ENCODE measurements around the gene TCF19.

Gene TCF19

GRCh38 chr6:31170987-31171671, 12.7 kb downstream of the TCF19 start:
- WGBS (ENCODE audit: insufficient coverage, insufficient read length): no CpG with 5 or more reads among the region's 10 CpGs
- DNase-seq (ENCODE audit: low read depth, low spot score): no peak
- H3K36me3 ChIP-seq (ENCODE audit: control insufficient read depth, insufficient read depth, low read length): no peaks in the 10 kb centered on the region; the same call in 1 of the 2 replicates
- no peaks in the 10 kb centered on the region for H3K9me3 ChIP-seq (ENCODE audit: control insufficient read depth, insufficient read depth, low read length)
- no peaks in the 10 kb centered on the region for H3K27me3 ChIP-seq (ENCODE audit: control insufficient read depth, insufficient read depth, low read length)
- no peak overlapping the region for H3K4me3 ChIP-seq (ENCODE audit: low read length)
- H3K27ac ChIP-seq (ENCODE audit: low read length): peak overlapping the region; percentile 41
- H3K4me1 ChIP-seq (ENCODE audit: control insufficient read depth, insufficient read depth, low read length): peaks cover 8% of the 10 kb centered on the region

GRCh38 chr6:31171931-31172905, 13.8 kb downstream of the TCF19 start:
- Histone ChIP-seq H3K9me3 (ENCODE audit: control insufficient read depth, insufficient read depth, low read length) (no peaks in the 10 kb centered on the region), H3K27ac (ENCODE audit: low read length) (peak overlapping the region; percentile 53), H3K4me3 (ENCODE audit: low read length) (peak overlapping the region; percentile 17; the same call in 1 of the 2 replicates), H3K4me1 (ENCODE audit: control insufficient read depth, insufficient read depth, low read length) (peaks cover 8% of the 10 kb centered on the region), H3K36me3 (ENCODE audit: control insufficient read depth, insufficient read depth, low read length) (no peaks in the 10 kb centered on the region), H3K27me3 (ENCODE audit: control insufficient read depth, insufficient read depth, low read length) (no peaks in the 10 kb centered on the region)
- WGBS (ENCODE audit: insufficient coverage, insufficient read length): no CpG with 5 or more reads among the region's 16 CpGs
- DNase-seq (ENCODE audit: low read depth, low spot score): peak; percentile 98

GRCh38 chr6:31172973-31173384, 14.6 kb downstream of the TCF19 start:
- peak; percentile 96 for DNase-seq (ENCODE audit: low read depth, low spot score)
- Histone ChIP-seq H3K4me3 (ENCODE audit: low read length) (peak overlapping the region; percentile 17; the same call in 1 of the 2 replicates), H3K36me3 (ENCODE audit: control insufficient read depth, insufficient read depth, low read length) (no peaks in the 10 kb centered on the region), H3K4me1 (ENCODE audit: control insufficient read depth, insufficient read depth, low read length) (peaks cover 8% of the 10 kb centered on the region), H3K27ac (ENCODE audit: low read length) (peak overlapping the region; percentile 53), H3K27me3 (ENCODE audit: control insufficient read depth, insufficient read depth, low read length) (no peaks in the 10 kb centered on the region), H3K9me3 (ENCODE audit: control insufficient read depth, insufficient read depth, low read length) (no peaks in the 10 kb centered on the region)
- whole genome bisulfite sequencing (ENCODE audit: insufficient coverage, insufficient read length): no CpG with 5 or more reads among the region's 5 CpGs

- DNase-seq (ENCODE audit: low read depth, low spot score): no peak
- H3K27me3 ChIP-seq (ENCODE audit: control insufficient read depth, insufficient read depth, low read length): no peaks in the 10 kb centered on the region
- H3K27ac ChIP-seq (ENCODE audit: low read length): peak overlapping the region; percentile 22
- H3K4me3 ChIP-seq (ENCODE audit: low read length): no peak overlapping the region
- WGBS (ENCODE audit: insufficient coverage, insufficient read length): no CpG with 5 or more reads among the region's 3 CpGs
- H3K36me3 ChIP-seq (ENCODE audit: control insufficient read depth, insufficient read depth, low read length): no peaks in the 10 kb centered on the region
- H3K9me3 ChIP-seq (ENCODE audit: control insufficient read depth, insufficient read depth, low read length): no peaks in the 10 kb centered on the region
- peaks cover 8% of the 10 kb centered on the region for H3K4me1 ChIP-seq (ENCODE audit: control insufficient read depth, insufficient read depth, low read length)
Observed at GRCh38 chr6:31173406-31173805, 15.0 kb downstream of the TCF19 start.

GRCh38 chr6:31174378-31174777, 16.0 kb downstream of the TCF19 start:
- no CpG with 5 or more reads among the region's 5 CpGs for WGBS (ENCODE audit: insufficient coverage, insufficient read length)
- no peak overlapping the region for H3K4me3 ChIP-seq (ENCODE audit: low read length)
- H3K27ac ChIP-seq (ENCODE audit: low read length): no peak overlapping the region
- DNase-seq (ENCODE audit: low read depth, low spot score): no peak
- H3K36me3 ChIP-seq (ENCODE audit: control insufficient read depth, insufficient read depth, low read length): no peaks in the 10 kb centered on the region
- no peaks in the 10 kb centered on the region for H3K27me3 ChIP-seq (ENCODE audit: control insufficient read depth, insufficient read depth, low read length)
- no peaks in the 10 kb centered on the region for H3K9me3 ChIP-seq (ENCODE audit: control insufficient read depth, insufficient read depth, low read length)
- peaks cover 8% of the 10 kb centered on the region for H3K4me1 ChIP-seq (ENCODE audit: control insufficient read depth, insufficient read depth, low read length)

- H3K27ac ChIP-seq (ENCODE audit: low read length): no peak overlapping the region
- no peak for DNase-seq (ENCODE audit: low read depth, low spot score)
- no CpG with 5 or more reads among the region's 3 CpGs for WGBS (ENCODE audit: insufficient coverage, insufficient read length)
Observed at GRCh38 chr6:31175971-31176370, 17.6 kb downstream of the TCF19 start.

GRCh38 chr6:31178143-31179041, 20.0 kb downstream of the TCF19 start:
- H3K9me3 ChIP-seq (ENCODE audit: control insufficient read depth, insufficient read depth, low read length): no peaks in the 10 kb centered on the region
- H3K4me3 ChIP-seq (ENCODE audit: low read length): no peak overlapping the region
- peaks cover 6% of the 10 kb centered on the region for H3K4me1 ChIP-seq (ENCODE audit: control insufficient read depth, insufficient read depth, low read length)
- no peak overlapping the region for H3K27ac ChIP-seq (ENCODE audit: low read length)
- no CpG with 5 or more reads among the region's 8 CpGs for WGBS (ENCODE audit: insufficient coverage, insufficient read length)
- no peaks in the 10 kb centered on the region for H3K36me3 ChIP-seq (ENCODE audit: control insufficient read depth, insufficient read depth, low read length)
- H3K27me3 ChIP-seq (ENCODE audit: control insufficient read depth, insufficient read depth, low read length): no peaks in the 10 kb centered on the region
- DNase-seq (ENCODE audit: low read depth, low spot score): no peak

More at GRCh38 chr6:31175971-31176370, 17.6 kb downstream of the TCF19 start:
- H3K36me3 ChIP-seq (ENCODE audit: control insufficient read depth, insufficient read depth, low read length): no peaks in the 10 kb centered on the region
- no peaks in the 10 kb centered on the region for H3K9me3 ChIP-seq (ENCODE audit: control insufficient read depth, insufficient read depth, low read length)
- no peaks in the 10 kb centered on the region for H3K27me3 ChIP-seq (ENCODE audit: control insufficient read depth, insufficient read depth, low read length)
- H3K4me3 ChIP-seq (ENCODE audit: low read length): no peak overlapping the region
- peaks cover 9% of the 10 kb centered on the region for H3K4me1 ChIP-seq (ENCODE audit: control insufficient read depth, insufficient read depth, low read length)

- 100% methylated on average over 1 of the region's 4 CpGs for WGBS (ENCODE audit: insufficient coverage, insufficient read length)
Observed at GRCh38 chr6:31179042-31179386, 20.6 kb downstream of the TCF19 start.

GRCh38 chr6:31179896-31180295, 21.5 kb downstream of the TCF19 start:
- Histone ChIP-seq H3K27ac (ENCODE audit: low read length) (no peak overlapping the region), H3K9me3 (ENCODE audit: control insufficient read depth, insufficient read depth, low read length) (no peaks in the 10 kb centered on the region), H3K4me1 (ENCODE audit: control insufficient read depth, insufficient read depth, low read length) (peaks cover 4% of the 10 kb centered on the region; the same call in 1 of the 2 replicates), H3K36me3 (ENCODE audit: control insufficient read depth, insufficient read depth, low read length) (no peaks in the 10 kb centered on the region), H3K4me3 (ENCODE audit: low read length) (no peak overlapping the region), H3K27me3 (ENCODE audit: control insufficient read depth, insufficient read depth, low read length) (no peaks in the 10 kb centered on the region)
- no peak for DNase-seq (ENCODE audit: low read depth, low spot score)
- no CpG with 5 or more reads among the region's 8 CpGs for WGBS (ENCODE audit: insufficient coverage, insufficient read length)

More at GRCh38 chr6:31179042-31179386, 20.6 kb downstream of the TCF19 start:
- no peaks in the 10 kb centered on the region for H3K27me3 ChIP-seq (ENCODE audit: control insufficient read depth, insufficient read depth, low read length)
- H3K9me3 ChIP-seq (ENCODE audit: control insufficient read depth, insufficient read depth, low read length): no peaks in the 10 kb centered on the region
- H3K4me3 ChIP-seq (ENCODE audit: low read length): no peak overlapping the region
- H3K36me3 ChIP-seq (ENCODE audit: control insufficient read depth, insufficient read depth, low read length): no peaks in the 10 kb centered on the region
- DNase-seq (ENCODE audit: low read depth, low spot score): no peak
- peaks cover 4% of the 10 kb centered on the region; the same call in 1 of the 2 replicates for H3K4me1 ChIP-seq (ENCODE audit: control insufficient read depth, insufficient read depth, low read length)
- H3K27ac ChIP-seq (ENCODE audit: low read length): no peak overlapping the region

- H3K27ac ChIP-seq (ENCODE audit: low read length): no peak overlapping the region
- no peaks in the 10 kb centered on the region for H3K27me3 ChIP-seq (ENCODE audit: control insufficient read depth, insufficient read depth, low read length)
- no peak overlapping the region for H3K4me3 ChIP-seq (ENCODE audit: low read length)
- no peaks in the 10 kb centered on the region for H3K36me3 ChIP-seq (ENCODE audit: control insufficient read depth, insufficient read depth, low read length)
- peaks cover 4% of the 10 kb centered on the region; the same call in 1 of the 2 replicates for H3K4me1 ChIP-seq (ENCODE audit: control insufficient read depth, insufficient read depth, low read length)
- H3K9me3 ChIP-seq (ENCODE audit: control insufficient read depth, insufficient read depth, low read length): no peaks in the 10 kb centered on the region
- no CpG with 5 or more reads among the region's 26 CpGs for WGBS (ENCODE audit: insufficient coverage, insufficient read length)
- no peak for DNase-seq (ENCODE audit: low read depth, low spot score)
Observed at GRCh38 chr6:31180500-31180899, 22.1 kb downstream of the TCF19 start.
